Stimulated activated CD4-positive, alpha-beta T cell treated with anti-CD3 and anti-CD28 coated beads, Interleukin-4, amount 100 ng/mL, for 1 hour (primary cell): ENCODE measurements around the gene GPR143.
"Not testable (repeated sequence)": the region's sequence is repeated elsewhere in the genome, so short reads cannot be mapped to it uniquely, and the experiment has no call there.

Experiments used
- DNase-seq: peaks from one replicate; pipeline ENCODE4 v3.0.0-alpha.2; 2020

Gene GPR143

GRCh38 chrX:9765737-9766097 lies at the start of gene GPR143:
Gene GPR143 (minus strand): TSS chrX:9765847. CDS start chrX:9765817, 30 bp downstream.
- DNase-seq, result no peak

- DNase-seq, result not testable (repeated sequence)
These were observed 45.4 kb upstream of the GPR143 start for GRCh38 chrX:9811086-9811485.

- DNase-seq, result not testable (repeated sequence)
These were observed 44.2 kb upstream of the GPR143 start for GRCh38 chrX:9809876-9810275.

- DNase-seq, result no peak
These were observed 41.9 kb upstream of the GPR143 start for GRCh38 chrX:9807355-9808182.

- DNase-seq, result no peak
These were observed 40.3 kb upstream of the GPR143 start for GRCh38 chrX:9805956-9806355.

- no peak for DNase-seq
These were observed 38.8 kb upstream of the GPR143 start for GRCh38 chrX:9804444-9804843.

GRCh38 chrX:9802737-9803136 lies 37.1 kb upstream of the GPR143 start:
- no peak for DNase-seq

- no peak for DNase-seq
These were observed 32.0 kb upstream of the GPR143 start for GRCh38 chrX:9797384-9798360.

GRCh38 chrX:9794495-9794894 lies 28.8 kb upstream of the GPR143 start:
- DNase-seq, result no peak

- no peak for DNase-seq
These were observed 25.2 kb upstream of the GPR143 start for GRCh38 chrX:9790866-9791265.

- no peak for DNase-seq
These were observed 23.9 kb upstream of the GPR143 start for GRCh38 chrX:9789555-9789954.

GRCh38 chrX:9788911-9789310 lies 23.3 kb upstream of the GPR143 start:
- no peak for DNase-seq

GRCh38 chrX:9786798-9787635 lies 21.4 kb upstream of the GPR143 start:
- DNase-seq, result no peak

- DNase-seq, result no peak
These were observed 20.5 kb upstream of the GPR143 start, which contains the start of gene SHROOM2 for GRCh38 chrX:9785944-9786797. Gene SHROOM2 (plus strand): TSS chrX:9786429. CDS start chrX:9786546, 117 bp downstream.

- DNase-seq, result no peak
These were observed 19.8 kb upstream of the GPR143 start for GRCh38 chrX:9785254-9785943.

- DNase-seq, result no peak
These were observed 18.7 kb upstream of the GPR143 start for GRCh38 chrX:9784332-9784731.

- DNase-seq, result no peak
These were observed 16.3 kb upstream of the GPR143 start for GRCh38 chrX:9781941-9782340.

- no peak for DNase-seq
These were observed 10.3 kb upstream of the GPR143 start for GRCh38 chrX:9775930-9776329.

GRCh38 chrX:9772943-9773342 lies 7.3 kb upstream of the GPR143 start:
- no peak for DNase-seq

GRCh38 chrX:9770319-9770718 lies 4.7 kb upstream of the GPR143 start:
- no peak for DNase-seq

GRCh38 chrX:9768321-9768839 lies 2.7 kb upstream of the GPR143 start:
- DNase-seq, result not testable (repeated sequence)
